ENCODE measurements around the gene HPN.
"Not testable (repeated sequence)": the region's sequence is repeated elsewhere in the genome, so short reads cannot be mapped to it uniquely, and the experiment has no call there.

HPN gene

GRCh38 chr19:35027009-35027408 lies 14.5 kb upstream of the HPN start:
- no peak overlapping the region for H3K27ac ChIP-seq
- TF ChIP-seq CTCF (conservative IDR thresholded peaks at IDR 0.05), result no peak

- no peak for TF ChIP-seq CTCF (conservative IDR thresholded peaks at IDR 0.05)
- no peak overlapping the region for H3K27ac ChIP-seq
Measured at GRCh38 chr19:35027851-35028599, 13.5 kb upstream of the HPN start.

DNA sequence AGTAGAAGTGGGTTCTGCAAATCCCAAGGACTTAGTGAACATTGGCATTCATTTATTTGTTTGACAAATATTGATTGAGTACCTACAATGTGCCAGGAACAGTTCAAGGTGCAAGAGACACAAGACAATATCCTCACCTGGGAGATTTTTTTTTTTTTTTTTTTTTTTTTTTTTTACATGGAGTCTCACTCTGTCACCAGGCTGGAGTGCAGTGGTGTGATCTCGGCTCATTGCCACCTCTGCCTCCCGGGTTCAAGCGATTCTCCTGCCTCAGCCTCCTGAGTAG lies 13.0 kb upstream of the HPN start:
- not testable (repeated sequence) for H3K27ac ChIP-seq

DNA sequence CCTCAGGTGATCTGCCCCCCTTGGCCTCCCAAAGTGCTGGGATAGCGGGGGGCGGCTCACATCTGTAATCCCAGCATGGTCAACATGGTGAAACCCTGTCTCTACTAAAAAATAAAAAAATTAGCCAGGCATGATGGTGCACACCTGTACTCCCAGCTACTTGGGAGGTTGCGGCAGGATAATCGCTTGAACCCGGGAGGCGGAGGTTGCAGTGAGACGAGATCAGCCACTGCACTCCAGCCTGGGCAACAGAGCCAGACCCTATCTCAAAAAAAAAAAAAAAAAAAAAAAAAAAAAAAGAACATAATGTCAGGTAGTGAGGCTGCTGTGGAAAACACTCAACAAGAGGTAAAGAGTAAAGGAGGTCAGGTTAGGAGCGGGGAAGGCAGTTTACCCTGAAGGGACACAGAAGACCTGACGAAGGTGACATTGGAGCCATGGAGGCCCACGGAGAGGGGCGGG lies 12.2 kb upstream of the HPN start:
- not testable (repeated sequence) for H3K27ac ChIP-seq

GRCh38 chr19:35029737-35030256 lies 11.7 kb upstream of the HPN start:
- peak overlapping the region; percentile 48; the same call in 1 of the 2 replicates for H3K27ac ChIP-seq
- TF ChIP-seq CTCF (conservative IDR thresholded peaks at IDR 0.05), result no peak

DNA sequence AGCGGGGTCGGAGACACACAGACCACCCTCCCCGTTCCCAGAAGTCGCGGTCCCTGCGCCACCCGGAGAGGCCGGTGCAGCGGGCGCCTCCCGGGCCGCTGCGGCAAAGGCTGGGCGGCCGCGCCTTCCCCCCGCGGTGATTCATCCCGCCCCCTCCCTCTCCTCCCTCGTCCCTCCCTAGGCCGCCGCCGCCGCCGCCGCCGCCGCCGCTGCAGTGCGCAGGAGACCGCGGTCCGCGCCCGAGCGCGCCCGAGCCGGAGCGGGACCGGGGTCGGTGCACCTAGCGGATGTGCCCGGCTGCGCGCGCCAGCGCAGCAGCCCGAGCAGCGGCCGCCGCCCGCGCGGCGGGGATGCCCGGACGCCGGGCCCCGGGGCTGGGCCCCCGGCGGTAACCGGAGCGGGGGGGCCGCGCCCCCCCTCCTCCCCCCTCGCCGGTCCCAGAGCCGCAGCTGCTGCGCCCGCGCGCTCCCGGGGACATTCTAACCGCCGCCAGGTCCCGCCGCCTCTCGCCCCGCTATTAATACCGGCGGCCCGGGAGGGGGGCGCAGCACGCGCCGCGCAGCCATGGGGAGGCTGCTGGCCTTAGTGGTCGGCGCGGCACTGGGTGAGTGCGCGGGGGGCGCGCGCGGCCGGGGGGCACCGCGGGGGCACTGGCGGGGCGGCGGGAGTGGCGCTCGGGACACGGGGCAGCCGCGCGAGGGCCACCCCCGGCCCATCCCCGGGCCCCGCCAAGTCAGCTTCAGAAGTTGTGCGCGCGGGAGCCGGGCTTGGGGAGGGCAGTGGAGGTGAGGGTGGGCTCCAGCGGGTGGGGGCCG lies 11.1 kb upstream of the HPN start, which contains the start of gene SCN1B:
TSS of gene SCN1B (plus strand) at position 214 of the 815 bp plus-strand sequence. CDS start at position 565, 351 bp downstream.
- peak; percentile 15; the same call in 1 of the 2 replicates for TF ChIP-seq CTCF (conservative IDR thresholded peaks at IDR 0.05)
- peak within 1 kb of the TSS; percentile 48; the same call in 1 of the 2 replicates for H3K27ac ChIP-seq

- no peak for TF ChIP-seq CTCF (conservative IDR thresholded peaks at IDR 0.05)
- H3K27ac ChIP-seq, result peak overlapping the region; percentile 48; the same call in 1 of the 2 replicates
Measured at GRCh38 chr19:35031072-35031881, 10.2 kb upstream of the HPN start.

- no peak for TF ChIP-seq CTCF (conservative IDR thresholded peaks at IDR 0.05)
- H3K27ac ChIP-seq, result no peak overlapping the region
Measured at GRCh38 chr19:35032356-35032865, 9.1 kb upstream of the HPN start.

Measured in VCaP (cell line).